Astrocyte (in vitro differentiated cells and primary cell): ENCODE results near the gene CERS6. TPM values are rescaled to one million over a fixed set of nuclear protein-coding genes. Genes with fewer than 3 reads are reported as not detected.

Experiments used
- DNase-seq: peaks from one replicate; pipeline ENCODE4 v3.0.0-alpha.2; 2010; ENCODE audit warnings: low read depth
- FAIRE-seq: peaks from 2 replicates; lab custom pipeline; 2011; peaks lifted over from hg19 to GRCh38; lab: Jason Lieb, UNC
- H2AFZ ChIP-seq: 2 replicates; pipeline ENCODE4 v1.6.0; 2012; ENCODE audit warnings: low read depth, low read length, inconsistent platforms
- H3K27ac ChIP-seq: 2 replicates; pipeline ENCODE4 v1.5.1; 2011; ENCODE audit warnings: low read depth, low read length, inconsistent platforms
- H3K27me3 ChIP-seq: 2 replicates; pipeline ENCODE4 v1.6.0; 2011; ENCODE audit warnings: low read length, inconsistent platforms; ENCODE audit not compliant: insufficient read depth
- H3K36me3 ChIP-seq: 2 replicates; pipeline ENCODE4 v1.5.1; 2011; ENCODE audit warnings: low read length, inconsistent platforms; ENCODE audit not compliant: insufficient read depth
- H3K4me1 ChIP-seq: 2 replicates; pipeline ENCODE4 v1.5.1; 2011; ENCODE audit warnings: low read length, inconsistent platforms; ENCODE audit not compliant: insufficient read depth
- H3K4me2 ChIP-seq: 2 replicates; pipeline ENCODE4 v1.6.0; 2012; ENCODE audit warnings: low read length, inconsistent platforms
- H3K4me3 ChIP-seq: 2 replicates; pipeline ENCODE4 v1.5.1; 2011; ENCODE audit warnings: low read depth, mild to moderate bottlenecking, low read length, inconsistent platforms; ENCODE audit not compliant: insufficient read depth
- H3K79me2 ChIP-seq: 2 replicates; pipeline ENCODE4 v1.6.0; 2012; ENCODE audit warnings: mild to moderate bottlenecking, low read length, inconsistent platforms; ENCODE audit not compliant: insufficient read depth
- H3K9ac ChIP-seq: 2 replicates; pipeline ENCODE4 v1.6.0; 2012; ENCODE audit warnings: mild to moderate bottlenecking, low read length, inconsistent platforms
- H3K9me3 ChIP-seq: 2 replicates; pipeline ENCODE4 v1.5.1; 2012; ENCODE audit warnings: low read depth, mild to moderate bottlenecking, low read length, inconsistent platforms; ENCODE audit not compliant: insufficient read depth
- H4K20me1 ChIP-seq: 2 replicates; pipeline ENCODE4 v1.6.0; 2012; ENCODE audit warnings: low read length, inconsistent platforms; ENCODE audit not compliant: insufficient read depth
- H3K27ac Mint-ChIP-seq: one replicate; pipeline ENCODE4 v1.8.0; 2021; ENCODE audit warnings: mild to moderate bottlenecking, mixed read lengths; ENCODE audit not compliant: unreplicated experiment
- H3K27me3 Mint-ChIP-seq: one replicate; pipeline ENCODE4 v1.8.0; 2021; ENCODE audit warnings: low read depth, mixed read lengths; ENCODE audit not compliant: unreplicated experiment
- H3K36me3 Mint-ChIP-seq: one replicate; pipeline ENCODE4 v1.8.0; 2021; ENCODE audit warnings: low read depth, mixed read lengths; ENCODE audit not compliant: unreplicated experiment
- H3K4me1 Mint-ChIP-seq: one replicate; pipeline ENCODE4 v1.8.0; 2021; ENCODE audit warnings: low read depth, mixed read lengths; ENCODE audit not compliant: unreplicated experiment
- H3K4me3 Mint-ChIP-seq: one replicate; pipeline ENCODE4 v1.8.0; 2021; ENCODE audit warnings: mild to moderate bottlenecking, moderate library complexity, mixed read lengths; ENCODE audit not compliant: unreplicated experiment
- H3K9me3 Mint-ChIP-seq: one replicate; pipeline ENCODE4 v1.8.0; 2021; ENCODE audit warnings: mild to moderate bottlenecking, mixed read lengths; ENCODE audit not compliant: unreplicated experiment
- EZH2 ChIP-seq: IDR thresholded peaks from 2 replicates; pipeline ENCODE4 v1.6.1; 2012; ENCODE audit warnings: mild to moderate bottlenecking, low read length, inconsistent platforms; ENCODE audit not compliant: insufficient read depth
- total RNA-seq: library from RNA; stranded (reverse); gene quantifications from 2 replicates; pipeline ENCODE4 v1.2.1, GENCODE V29; 2021
- TF ChIP-seq, protein P1 (sequence below): IDR thresholded peaks from 2 replicates; pipeline ENCODE4 v1.5.1; 2011; ENCODE audit warnings: low read depth, mild to moderate bottlenecking, inconsistent platforms, low read length, moderate library complexity; ENCODE audit not compliant: insufficient read depth

The CERS6 gene
- total RNA-seq, 1 donor from 2014 or later: 23.4 TPM

DNA sequence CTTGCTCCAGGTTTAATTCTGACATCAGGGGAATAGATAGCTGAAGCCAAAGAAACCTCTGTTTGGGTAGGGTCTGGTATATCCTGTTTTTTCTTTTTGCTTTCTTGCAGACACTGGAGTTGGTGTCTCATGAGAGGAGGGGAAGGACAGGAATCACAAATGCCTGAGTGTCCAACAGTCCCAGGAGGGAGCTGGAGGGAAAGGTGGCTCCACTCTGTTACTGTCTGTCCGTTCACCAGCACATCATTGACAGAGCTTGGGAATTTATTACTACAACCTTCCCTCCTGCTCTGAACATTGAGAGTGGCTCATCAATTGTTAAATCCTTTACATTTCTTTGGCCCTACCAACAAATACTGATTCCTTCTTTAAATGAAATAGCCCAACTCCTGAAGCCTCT, 194.1 kb downstream of the CERS6 start:
- Mint-ChIP-seq H3K4me1 (peaks cover 3% of the 10 kb centered on the region), H3K4me3 (no peak overlapping the region), H3K36me3 (no peaks in the 10 kb centered on the region), H3K27me3 (no peaks in the 10 kb centered on the region), H3K27ac (no peak overlapping the region), H3K9me3 (no peaks in the 10 kb centered on the region)
- no peak overlapping the region for H3K9ac ChIP-seq
- H4K20me1 ChIP-seq: no peaks in the 10 kb centered on the region
- no peaks in the 10 kb centered on the region for H3K4me1 ChIP-seq
- H3K36me3 ChIP-seq: no peaks in the 10 kb centered on the region
- no peaks in the 10 kb centered on the region for H3K9me3 ChIP-seq
- no peaks in the 10 kb centered on the region for H3K79me2 ChIP-seq
- TF ChIP-seq EZH2: no peak
- TF ChIP-seq, protein P1, sequence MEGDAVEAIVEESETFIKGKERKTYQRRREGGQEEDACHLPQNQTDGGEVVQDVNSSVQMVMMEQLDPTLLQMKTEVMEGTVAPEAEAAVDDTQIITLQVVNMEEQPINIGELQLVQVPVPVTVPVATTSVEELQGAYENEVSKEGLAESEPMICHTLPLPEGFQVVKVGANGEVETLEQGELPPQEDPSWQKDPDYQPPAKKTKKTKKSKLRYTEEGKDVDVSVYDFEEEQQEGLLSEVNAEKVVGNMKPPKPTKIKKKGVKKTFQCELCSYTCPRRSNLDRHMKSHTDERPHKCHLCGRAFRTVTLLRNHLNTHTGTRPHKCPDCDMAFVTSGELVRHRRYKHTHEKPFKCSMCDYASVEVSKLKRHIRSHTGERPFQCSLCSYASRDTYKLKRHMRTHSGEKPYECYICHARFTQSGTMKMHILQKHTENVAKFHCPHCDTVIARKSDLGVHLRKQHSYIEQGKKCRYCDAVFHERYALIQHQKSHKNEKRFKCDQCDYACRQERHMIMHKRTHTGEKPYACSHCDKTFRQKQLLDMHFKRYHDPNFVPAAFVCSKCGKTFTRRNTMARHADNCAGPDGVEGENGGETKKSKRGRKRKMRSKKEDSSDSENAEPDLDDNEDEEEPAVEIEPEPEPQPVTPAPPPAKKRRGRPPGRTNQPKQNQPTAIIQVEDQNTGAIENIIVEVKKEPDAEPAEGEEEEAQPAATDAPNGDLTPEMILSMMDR: no peak
- DNase-seq: no peak
- H3K4me2 ChIP-seq: no peak overlapping the region
- H2AFZ ChIP-seq: no peak overlapping the region
- H3K27me3 ChIP-seq: no peaks in the 10 kb centered on the region
- H3K27ac ChIP-seq: no peak overlapping the region
- no peak overlapping the region for H3K4me3 ChIP-seq
- FAIRE-seq: no peak

DNA sequence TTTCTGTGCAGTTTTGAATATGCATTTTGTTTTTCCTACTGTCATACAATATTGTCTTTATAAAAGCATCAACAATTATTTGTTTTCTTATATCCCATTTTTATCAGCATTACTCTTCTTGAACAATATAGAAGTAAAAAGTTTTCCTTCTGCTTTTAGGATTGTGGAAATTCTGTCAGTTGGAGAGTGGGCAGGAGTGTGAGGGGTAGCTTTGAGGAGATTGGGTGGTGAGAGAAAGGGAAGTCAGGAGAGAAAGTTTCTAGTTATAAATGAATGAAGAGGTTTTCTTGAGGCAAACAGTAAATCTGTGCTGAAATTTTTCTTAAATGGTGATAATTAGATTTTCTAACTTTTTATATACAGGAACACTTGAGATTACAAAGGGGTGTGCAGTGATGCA, 194.7 kb downstream of the CERS6 start:
- no peak for DNase-seq
- Histone ChIP-seq H3K27me3 (no peaks in the 10 kb centered on the region), H3K4me3 (no peak overlapping the region), H2AFZ (no peak overlapping the region), H3K9ac (no peak overlapping the region), H3K4me1 (no peaks in the 10 kb centered on the region), H3K36me3 (no peaks in the 10 kb centered on the region), H3K27ac (no peak overlapping the region), H3K4me2 (no peak overlapping the region), H4K20me1 (no peaks in the 10 kb centered on the region), H3K9me3 (no peaks in the 10 kb centered on the region), H3K79me2 (no peaks in the 10 kb centered on the region)
- H3K9me3 Mint-ChIP-seq: no peaks in the 10 kb centered on the region
- TF ChIP-seq EZH2: no peak
- no peak overlapping the region for H3K27ac Mint-ChIP-seq
- no peak for FAIRE-seq
- peaks cover 3% of the 10 kb centered on the region for H3K4me1 Mint-ChIP-seq
- no peak overlapping the region for H3K4me3 Mint-ChIP-seq
- H3K36me3 Mint-ChIP-seq: no peaks in the 10 kb centered on the region
- H3K27me3 Mint-ChIP-seq: no peaks in the 10 kb centered on the region

DNA sequence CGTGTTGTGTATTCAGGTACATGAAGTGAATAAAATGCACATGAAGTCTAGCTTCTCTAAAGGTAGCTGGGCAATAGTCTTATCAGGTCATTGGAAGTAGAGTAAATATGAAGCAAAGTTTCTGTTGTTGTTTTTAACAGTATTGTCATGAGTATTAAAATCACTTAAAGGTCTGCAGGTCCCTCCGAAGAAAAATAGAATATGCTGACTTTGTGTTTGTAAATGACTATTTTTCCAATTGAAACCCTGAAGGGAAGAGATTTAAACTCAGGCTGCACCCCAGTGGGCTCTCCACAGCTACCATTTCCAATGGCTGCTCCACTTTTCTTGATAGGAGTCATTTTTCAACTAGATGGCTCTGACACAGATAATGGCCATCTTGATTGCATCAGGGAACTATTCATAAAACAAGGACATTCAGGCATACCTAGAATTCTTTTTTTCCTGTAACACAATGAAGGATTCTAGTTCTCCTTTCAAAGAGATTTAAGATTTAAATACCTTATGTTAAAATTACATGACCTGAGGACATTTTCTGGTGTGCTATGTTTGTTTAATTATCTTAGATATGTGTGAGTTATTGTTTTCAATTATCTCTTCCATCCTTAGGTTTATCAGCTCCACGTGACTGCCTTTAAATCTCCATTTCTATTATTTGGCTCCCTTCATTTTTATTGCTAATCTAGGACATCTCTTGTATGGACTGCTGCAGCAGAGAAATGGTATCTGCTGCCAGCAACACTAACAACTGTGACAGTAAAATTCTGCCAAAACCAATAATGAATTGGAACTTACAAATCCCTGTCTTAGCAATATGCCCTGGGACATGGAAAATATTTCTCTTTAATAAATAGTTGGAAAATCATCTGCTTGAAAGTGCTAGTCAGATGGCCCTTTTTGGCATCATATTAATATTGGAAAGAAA, 197.2 kb downstream of the CERS6 start:
- DNase-seq: no peak
- Mint-ChIP-seq H3K4me3 (no peak overlapping the region), H3K4me1 (peaks cover 3% of the 10 kb centered on the region), H3K9me3 (no peaks in the 10 kb centered on the region), H3K36me3 (peaks cover 1% of the 10 kb centered on the region), H3K27me3 (no peaks in the 10 kb centered on the region), H3K27ac (no peak overlapping the region)
- Histone ChIP-seq H3K4me1 (no peaks in the 10 kb centered on the region), H3K27me3 (no peaks in the 10 kb centered on the region), H3K4me2 (no peak overlapping the region), H3K36me3 (no peaks in the 10 kb centered on the region), H3K4me3 (no peak overlapping the region), H4K20me1 (no peaks in the 10 kb centered on the region), H2AFZ (no peak overlapping the region), H3K27ac (no peak overlapping the region), H3K79me2 (no peaks in the 10 kb centered on the region), H3K9me3 (no peaks in the 10 kb centered on the region), H3K9ac (no peak overlapping the region)
- TF ChIP-seq, protein P1: no peak
- TF ChIP-seq EZH2: no peak
- FAIRE-seq: no peak
